HG03095 (cell line): Measurements from ENCODE around the gene RADIL.
"Not testable (repeated sequence)": the region's sequence is repeated elsewhere in the genome, so short reads cannot be mapped to it uniquely, and the experiment has no call there.

Source experiments
- ATAC-seq: cut with Tn5 transposase; IDR thresholded peaks from one replicate; pipeline ENCODE4 v1.9.1; 2021; ENCODE audit warnings: moderate library complexity; ENCODE audit not compliant: unreplicated experiment

RADIL gene

GRCh38 chr7:4815609-4816418 is 67.7 kb downstream of the RADIL start:
- no peak for ATAC-seq

- ATAC-seq = no peak
Measured at GRCh38 chr7:4815121-4815520, 68.4 kb downstream of the RADIL start.

DNA sequence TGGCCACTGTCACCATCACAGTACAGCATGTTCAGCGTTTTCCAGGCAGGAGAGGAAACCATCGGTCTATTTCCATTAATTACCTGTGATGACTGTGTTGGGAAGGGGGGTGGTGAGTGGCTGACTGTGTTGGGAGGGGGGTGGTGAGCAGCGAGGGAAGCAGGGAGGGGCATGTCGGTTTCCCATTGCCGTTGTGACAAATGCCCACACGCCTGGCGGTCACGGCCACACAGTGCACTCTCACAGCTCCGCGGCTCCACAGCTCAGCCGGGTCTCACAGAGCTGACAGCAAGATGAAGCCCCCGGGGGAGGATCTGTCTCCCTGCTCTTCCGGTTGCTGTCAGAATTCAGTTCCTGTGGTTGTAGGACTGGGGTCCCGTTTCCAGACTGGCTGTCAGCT is 69.1 kb downstream of the RADIL start:
- no peak for ATAC-seq

DNA sequence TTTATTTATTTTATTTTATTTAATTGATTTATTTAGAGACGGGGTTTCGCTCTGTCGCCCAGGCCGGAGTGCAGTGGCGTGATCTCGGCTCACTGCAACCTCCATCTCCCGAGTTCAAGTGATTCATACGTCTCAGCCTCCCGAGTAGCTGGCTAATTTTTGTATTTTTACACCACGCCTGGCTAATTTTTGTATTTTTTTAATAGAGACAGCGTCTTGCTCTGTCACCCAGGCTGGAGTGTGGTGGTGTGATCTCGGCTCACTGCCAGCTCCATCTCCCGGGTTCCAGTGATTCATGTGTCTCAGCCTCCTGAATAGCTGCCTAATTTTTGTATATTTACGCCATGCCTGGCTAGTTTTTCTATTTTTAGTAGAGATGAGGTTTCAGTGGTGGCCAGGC is 73.8 kb downstream of the RADIL start:
- no peak for ATAC-seq

- ATAC-seq = no peak
Measured at GRCh38 chr7:4809091-4809591, 74.4 kb downstream of the RADIL start.

GRCh38 chr7:4808565-4808964 is 75.0 kb downstream of the RADIL start:
- no peak for ATAC-seq

DNA sequence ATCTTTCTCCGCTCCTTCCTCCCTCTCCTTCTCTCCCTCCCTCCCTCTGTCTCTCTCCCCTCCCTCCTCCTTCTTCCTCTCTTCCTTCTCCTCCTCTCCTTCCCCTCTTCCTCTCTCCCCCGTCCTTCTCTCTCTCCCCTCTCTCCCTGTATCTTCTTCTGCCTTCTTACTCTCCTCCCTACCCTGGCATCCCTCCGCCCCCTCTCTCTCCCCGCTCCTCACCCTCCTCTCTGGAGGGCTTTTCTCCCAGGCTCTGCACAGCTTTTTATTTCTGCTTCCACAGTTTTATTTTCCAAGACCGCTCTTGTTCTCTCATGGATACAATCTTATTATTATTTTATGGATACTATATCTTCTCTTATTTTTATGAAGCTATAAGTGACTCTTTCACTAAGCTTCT is 75.5 kb downstream of the RADIL start:
- ATAC-seq = no peak

- ATAC-seq = no peak
Measured at GRCh38 chr7:4807598-4808016, 75.9 kb downstream of the RADIL start.

DNA sequence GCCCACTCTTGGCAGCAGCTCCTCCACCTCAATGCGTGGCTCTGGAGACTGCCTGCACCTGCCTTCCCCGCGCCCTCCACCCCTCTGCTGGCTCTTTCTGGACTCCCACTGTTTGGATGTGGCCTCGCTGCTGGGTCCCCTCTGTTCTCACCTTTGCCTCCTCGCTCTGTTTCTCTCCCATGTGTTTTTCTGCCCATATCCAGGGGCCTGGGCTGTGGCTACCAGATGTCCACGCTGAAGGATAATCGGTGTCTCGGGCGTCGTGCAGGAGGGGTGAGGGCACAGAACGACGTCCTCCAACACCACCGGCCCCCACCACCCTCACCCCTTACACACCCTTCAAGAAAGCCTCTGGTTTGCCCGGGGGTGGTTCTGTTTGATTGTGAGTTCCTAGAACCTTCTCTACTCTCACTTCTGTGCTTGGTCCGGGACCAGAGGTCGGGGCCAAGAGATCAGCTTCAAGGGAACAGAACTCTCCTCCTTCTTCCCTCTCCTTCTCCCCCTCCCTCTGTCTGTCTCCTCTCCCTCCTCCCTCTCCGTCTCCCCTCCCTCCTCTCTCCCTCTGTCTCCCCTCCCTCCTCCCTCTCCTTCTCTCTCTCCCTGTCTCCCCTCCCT is 76.4 kb downstream of the RADIL start:
- ATAC-seq = no peak

DNA sequence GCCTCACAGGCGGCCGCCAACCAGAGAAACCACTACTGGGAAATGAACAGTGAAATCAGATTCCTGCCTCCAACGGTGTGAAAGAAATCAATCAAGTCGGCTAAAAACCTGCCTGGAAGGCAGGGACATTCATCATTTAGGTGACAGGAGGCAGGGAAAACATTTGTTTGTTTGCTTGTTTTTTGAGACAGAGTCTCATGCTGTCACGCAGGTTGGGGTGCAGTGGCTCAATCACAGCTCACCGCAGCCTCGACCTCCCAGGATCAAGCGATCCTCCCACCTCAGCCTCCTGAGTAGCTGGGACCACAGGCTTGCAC is 77.6 kb downstream of the RADIL start:
- no peak for ATAC-seq

DNA sequence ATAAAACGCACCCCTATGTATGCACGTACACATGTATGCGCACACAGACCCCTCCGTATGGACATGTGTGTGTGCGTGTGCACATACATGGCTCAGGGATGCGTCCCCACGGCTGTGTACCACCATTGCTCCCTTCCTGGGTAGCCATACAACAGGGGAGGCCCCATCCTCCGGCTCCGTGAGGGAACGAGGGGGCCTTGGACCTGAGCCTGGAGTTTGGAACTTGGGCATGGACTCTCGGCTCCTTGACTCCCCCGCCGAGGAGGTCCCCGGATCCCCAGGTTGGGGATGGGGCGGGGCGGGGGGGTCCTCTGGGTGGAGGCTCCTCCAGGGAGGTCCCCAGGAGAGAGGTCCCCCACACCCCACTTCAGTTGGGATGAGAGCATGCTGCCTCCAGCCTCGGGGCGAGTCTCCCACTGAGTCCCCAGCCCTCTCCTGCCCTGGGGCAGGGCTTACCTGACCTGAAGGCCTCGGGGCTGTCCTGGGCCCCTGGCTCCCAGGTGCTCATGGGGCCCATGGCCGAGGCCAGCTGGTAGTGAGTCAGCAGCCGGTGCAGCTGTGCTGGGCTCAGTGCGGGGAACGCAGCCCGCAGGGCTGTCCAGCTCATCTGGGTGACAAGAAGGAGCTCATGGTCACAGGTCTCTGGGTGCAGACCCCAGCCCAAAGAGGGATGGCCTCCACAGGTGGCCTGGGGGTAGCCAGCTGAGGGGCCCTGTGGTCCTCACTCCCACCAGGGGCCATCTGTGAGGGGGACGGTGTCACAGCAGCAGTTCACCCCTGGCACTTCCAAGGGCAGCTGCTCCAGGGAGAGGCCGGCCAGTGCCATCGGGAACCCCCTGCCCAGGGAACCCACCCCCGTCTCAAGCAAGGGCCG is 78.2 kb downstream of the RADIL start:
- ATAC-seq = no peak

- ATAC-seq = no peak
Measured at GRCh38 chr7:4803397-4804241, 79.9 kb downstream of the RADIL start.

- ATAC-seq = not testable (repeated sequence)
Measured at GRCh38 chr7:4802577-4802976, 80.9 kb downstream of the RADIL start.

DNA sequence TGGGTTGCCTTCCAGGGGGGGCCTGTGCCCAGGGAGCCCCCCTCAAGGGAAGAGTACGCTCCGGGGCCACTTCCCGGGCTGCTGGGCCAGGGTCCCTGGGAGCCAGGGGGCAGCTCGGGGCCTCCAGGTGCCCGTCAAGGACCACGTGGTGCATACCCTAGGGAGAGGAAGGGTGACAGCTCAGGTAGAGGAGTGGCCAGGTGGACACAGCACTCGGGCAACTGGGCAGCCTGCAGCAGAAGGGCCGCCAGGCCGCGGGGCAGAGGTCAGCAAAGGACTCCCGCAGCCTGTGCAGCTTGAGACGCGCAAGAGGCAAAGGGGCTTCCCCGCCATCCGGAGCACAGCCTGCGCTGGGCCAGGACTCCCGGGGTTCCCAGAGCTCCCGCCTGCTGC is 81.7 kb downstream of the RADIL start:
- no peak for ATAC-seq

DNA sequence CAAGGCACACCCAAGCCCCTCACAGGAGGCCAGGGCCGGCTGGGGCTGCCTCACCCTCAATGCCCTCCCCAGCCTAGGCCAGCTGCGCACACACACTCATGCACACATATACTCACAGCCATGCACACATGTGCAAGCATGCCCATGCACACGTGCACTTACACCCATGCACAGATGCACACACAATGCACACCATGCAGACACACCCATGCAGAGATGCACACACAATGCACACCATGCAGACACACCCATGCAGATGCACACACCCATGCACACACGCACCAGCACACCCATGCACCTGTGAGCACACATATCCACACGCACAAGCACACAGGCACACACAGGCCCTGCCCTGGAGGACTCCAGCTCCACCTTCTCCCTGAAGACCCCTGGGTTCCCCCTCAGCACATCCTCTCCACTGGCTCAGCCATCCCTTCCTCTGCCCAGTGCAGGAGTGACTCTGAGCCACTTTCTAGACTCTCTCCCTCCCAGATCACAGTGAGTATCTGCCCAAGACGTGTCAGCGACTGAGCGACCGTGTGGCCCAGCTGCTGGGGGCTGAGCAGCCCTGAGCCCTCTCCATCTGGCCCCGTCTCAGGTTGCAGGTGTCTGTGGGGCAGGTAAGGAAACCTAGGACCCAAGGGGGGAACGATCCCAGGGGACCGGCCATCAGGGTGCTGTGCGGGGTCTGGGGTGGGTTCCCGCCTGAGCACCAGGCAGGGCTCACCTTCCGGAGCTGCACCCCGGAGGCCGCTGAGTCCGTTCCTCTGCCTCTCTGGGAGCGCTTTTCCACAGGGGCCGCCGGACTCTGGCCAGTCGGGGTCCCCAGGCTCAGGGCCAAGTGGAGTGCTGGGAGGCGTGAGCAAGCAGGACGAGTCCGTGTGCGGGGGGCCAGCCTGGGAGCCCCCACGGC is 82.3 kb downstream of the RADIL start:
- no peak for ATAC-seq

GRCh38 chr7:4800487-4800886 is 83.0 kb downstream of the RADIL start:
- no peak for ATAC-seq

GRCh38 chr7:4799508-4800268 is 83.8 kb downstream of the RADIL start:
- no peak for ATAC-seq

- ATAC-seq = no peak
Measured at GRCh38 chr7:4798706-4799235, 84.7 kb downstream of the RADIL start.
